A549 (cell line): Measurements from ENCODE around the gene INSIG1. TPM values are rescaled to one million over a fixed set of nuclear protein-coding genes. Genes with fewer than 3 reads are reported as not detected.

Source experiments
- ATAC-seq, 2 experiments: fragments of 200-7000 bp in 1 of 2; fragments of >200 bp in 1 of 2; cut with Nextera tagmentation in 1 of 2; cut with Tn5 transposase in 1 of 2; 3 replicates each; pipeline versions ENCODE4 v1.8.0 to v1.9.1; 2018 to 2020; ENCODE audit warnings: mild to moderate bottlenecking in 1 of 2, moderate library complexity in 1 of 2
- CTCF ChIA-PET: fragments of 300-600 bp; sonication (Branson Sonifier 250); formaldehyde crosslinking; extraction: SDS; loops from one replicate; lab custom pipeline; 2021; ENCODE audit warnings: antibody characterized with exemption, inconsistent platforms; lab: Yijun Ruan, JAX
- POLR2A ChIA-PET: fragments of 350-600 bp; formaldehyde crosslinking; extraction: SDS; loops from one replicate; lab custom pipeline; 2021; ENCODE audit warnings: antibody characterized with exemption, inconsistent platforms; lab: Yijun Ruan, JAX
- DNase-seq, 2 experiments: peaks; one replicate each; pipeline versions ENCODE4 v3.0.0 to v3.0.0-alpha.2; 2011 to 2016; ENCODE audit warnings: low read depth in 1 of 2, low spot score in 1 of 2
- FAIRE-seq: peaks from 2 replicates; lab custom pipeline; 2011; peaks lifted over from hg19 to GRCh38; lab: Jason Lieb, UNC
- H3K27ac ChIP-seq, 2 experiments: fragments of >200 bp; sonication (Bioruptor Twin); formaldehyde crosslinking; 3 replicates each; pipeline ENCODE4 v1.5.1; 2016 to 2017
- H3K4me1 ChIP-seq: fragments of >200 bp; sonication (Bioruptor Twin); formaldehyde crosslinking; 3 replicates; pipeline ENCODE4 v1.6.1; 2016
- H3K4me2 ChIP-seq: fragments of >200 bp; sonication (Bioruptor Twin); formaldehyde crosslinking; 3 replicates; pipeline ENCODE4 v1.6.1; 2016
- H3K4me3 ChIP-seq: fragments of >200 bp; sonication (Bioruptor Twin); formaldehyde crosslinking; 3 replicates; pipeline ENCODE4 v1.5.1; 2016
- H3K9me3 ChIP-seq: fragments of >200 bp; sonication (Bioruptor Twin); formaldehyde crosslinking; 3 replicates; pipeline ENCODE4 v1.6.1; 2016
- ATOH8 ChIP-seq: fragments of 250-450 bp; sonication (Bioruptor Pico); IDR thresholded peaks from 2 replicates; pipeline ENCODE4 v1.5.0; 2020; ENCODE audit warnings: low read depth, mild to moderate bottlenecking, moderate library complexity
- CTCF ChIP-seq: fragments of >200 bp; sonication (Bioruptor Twin); formaldehyde crosslinking; IDR thresholded peaks from 3 replicates; pipeline ENCODE4 v1.5.1; 2016
- ESRRA ChIP-seq: fragments of 150-350 bp; IDR thresholded peaks from 2 replicates; pipeline ENCODE4 v1.6.1; 2014; ENCODE audit warnings: mild to moderate bottlenecking, low read length, borderline replicate concordance
- HES2 ChIP-seq: fragments of >200 bp; sonication (Bioruptor Twin); formaldehyde crosslinking; IDR thresholded peaks from 2 replicates; pipeline ENCODE4 v1.6.1; 2016
- HMGXB4 ChIP-seq: fragments of 250-450 bp; sonication (Bioruptor Pico); IDR thresholded peaks from 2 replicates; pipeline ENCODE4 v1.5.0; 2021; ENCODE audit warnings: mild to moderate bottlenecking, moderate library complexity, borderline replicate concordance
- HOXA7 ChIP-seq: fragments of 250-450 bp; sonication (Bioruptor Pico); IDR thresholded peaks from 2 replicates; pipeline ENCODE4 v1.5.0; 2020; ENCODE audit warnings: mild to moderate bottlenecking, moderate library complexity
- HOXB13 ChIP-seq: fragments of 250-450 bp; sonication (Bioruptor Pico); IDR thresholded peaks from 2 replicates; pipeline ENCODE4 v1.5.0; 2020; ENCODE audit warnings: low read depth, mild to moderate bottlenecking, moderate library complexity
- KDM1A ChIP-seq: fragments of 200-600 bp; sonication (generic); IDR thresholded peaks from 2 replicates; pipeline ENCODE4 v1.6.1; 2016; ENCODE audit warnings: low read depth, mild to moderate bottlenecking
- MAX ChIP-seq: IDR thresholded peaks from 2 replicates; pipeline ENCODE4 v1.6.1; 2012
- MYC ChIP-seq: IDR thresholded peaks from 2 replicates; pipeline ENCODE4 v1.6.1; 2012; ENCODE audit warnings: mild to moderate bottlenecking, inconsistent platforms, low read length, improper control_type of control experiment, borderline replicate concordance
- REST ChIP-seq: fragments of 200-600 bp; sonication (generic); IDR thresholded peaks from 2 replicates; pipeline ENCODE4 v1.6.1; 2016; ENCODE audit warnings: antibody characterized with exemption, mild to moderate bottlenecking, moderate library complexity
- RNF2 ChIP-seq: fragments of 200-600 bp; sonication (generic); IDR thresholded peaks from 2 replicates; pipeline ENCODE4 v1.6.1; 2016; ENCODE audit warnings: low read depth, mild to moderate bottlenecking, antibody characterized with exemption, moderate library complexity, borderline replicate concordance
- SMC3 ChIP-seq: fragments of >200 bp; sonication (Bioruptor Twin); formaldehyde crosslinking; IDR thresholded peaks from 3 replicates; pipeline ENCODE4 v1.6.1; 2018; ENCODE audit warnings: inconsistent platforms
- SREBF2 ChIP-seq: fragments of 450-650 bp; IDR thresholded peaks from 2 replicates; pipeline ENCODE4 v1.6.1; 2014; ENCODE audit warnings: mild to moderate bottlenecking, moderate library complexity
- ZC3H11A ChIP-seq: fragments of 450-650 bp; IDR thresholded peaks from 2 replicates; pipeline ENCODE4 v1.6.1; 2014; ENCODE audit warnings: antibody characterized with exemption, mild to moderate bottlenecking
- WGBS: methylation state at CpG from one replicate; pipeline ENCODE4 v1.1.6; 2017; ENCODE audit errors: missing lambda C conversion rate; 5-methylcytosine and 5-hydroxymethylcytosine counted together
- polyA plus RNA-seq, 4 experiments: library from polyadenylated mRNA; depleted of rRNA in 3 of 4; stranded (reverse); fragments of >200 nt; fragmentation: RNase III in 1 of 4; extraction: RNeasy Plus Mini Kit Qiagen cat#74134 plus additional on column Dnase treatment in 1 of 4; gene quantifications; 2 replicates in 3 of 4; 3 replicates in 1 of 4; pipeline ENCODE4 v1.2.3, GENCODE V29; 2011 to 2017

Gene INSIG1
- polyA plus RNA-seq, 2 of the 4 experiments (the other 2 are of a cell fraction), result 19.7 to 33.4 TPM

GRCh38 chr7:155268921-155269650 lies 28.6 kb upstream of the INSIG1 start:
- no peak overlapping the region for H3K4me2 ChIP-seq
- no peaks in the 10 kb centered on the region for H3K9me3 ChIP-seq
- H3K4me3 ChIP-seq, result no peak overlapping the region
- ChIA-PET CTCF (interaction anchor here (1.0 to 1.2 kb wide), 2 partner anchors 15 to 18 kb away, joined by 3 read pairs; no protein-coding TSS in a partner anchor), POLR2A (no interaction called here)
- H3K4me1 ChIP-seq, result peaks cover 11% of the 10 kb centered on the region; the same call in 1 of the 3 replicates
- no peak overlapping the region for H3K27ac ChIP-seq
- FAIRE-seq (no peak), DNase-seq (no peak), ATAC-seq (no peak)
- no peak for TF ChIP-seq ESRRA
- no peak for TF ChIP-seq RNF2
- TF ChIP-seq ZC3H11A, result no peak
- TF ChIP-seq ATOH8, result no peak
- TF ChIP-seq HOXA7 (CRISPR knock-in tag), result no peak
- no peak for TF ChIP-seq SMC3
- TF ChIP-seq HES2, result no peak
- no peak for TF ChIP-seq REST
- no peak for TF ChIP-seq MAX
- no peak for TF ChIP-seq SREBF2
- TF ChIP-seq KDM1A, result no peak
- TF ChIP-seq MYC, result no peak
- no peak for TF ChIP-seq HMGXB4 (CRISPR knock-in tag)
- TF ChIP-seq CTCF, result no peak
- TF ChIP-seq HOXB13 (CRISPR knock-in tag), result no peak
- WGBS, result 86% methylated on average over 6 of the region's 6 CpGs
